Choroid plexus epithelial cell (primary cell): ENCODE data around the gene MTM1.

Experiments
- DNase-seq: peaks from one replicate; pipeline ENCODE4 v3.0.0-alpha.2; 2010; ENCODE audit warnings: low read depth
- H3K4me3 ChIP-seq: 2 replicates; pipeline ENCODE4 v1.5.1; 2011; ENCODE audit warnings: low read depth, mild to moderate bottlenecking, control low read depth, low read length, moderate library complexity
- TF ChIP-seq, protein P1 (sequence below): conservative IDR thresholded peaks from 2 replicates; pipeline ENCODE4 v1.5.1; 2011; ENCODE audit warnings: low read depth, mild to moderate bottlenecking, control low read depth, inconsistent platforms, low read length, moderate library complexity

Gene MTM1

DNA sequence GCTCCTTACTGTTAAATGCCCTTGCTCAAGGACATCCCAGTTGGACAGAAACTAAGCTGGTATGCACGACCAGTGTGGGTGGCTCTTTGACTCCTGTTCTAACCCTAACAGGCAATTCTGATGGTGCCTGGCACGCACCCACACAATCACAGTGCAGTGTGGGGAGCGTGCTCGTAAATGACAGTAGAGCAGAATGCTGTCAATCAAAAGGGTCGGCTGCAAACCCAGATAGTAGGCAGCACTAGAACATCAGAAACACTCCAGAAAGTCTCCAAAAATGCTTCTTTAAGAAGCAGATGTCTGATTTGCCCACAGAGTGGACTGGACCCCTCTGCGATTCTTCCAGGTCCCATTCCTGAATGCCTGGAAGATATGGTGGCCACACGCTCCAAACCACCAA lies 37.6 kb upstream of the MTM1 start:
- no peak overlapping the region for H3K4me3 ChIP-seq
- TF ChIP-seq, protein P1, sequence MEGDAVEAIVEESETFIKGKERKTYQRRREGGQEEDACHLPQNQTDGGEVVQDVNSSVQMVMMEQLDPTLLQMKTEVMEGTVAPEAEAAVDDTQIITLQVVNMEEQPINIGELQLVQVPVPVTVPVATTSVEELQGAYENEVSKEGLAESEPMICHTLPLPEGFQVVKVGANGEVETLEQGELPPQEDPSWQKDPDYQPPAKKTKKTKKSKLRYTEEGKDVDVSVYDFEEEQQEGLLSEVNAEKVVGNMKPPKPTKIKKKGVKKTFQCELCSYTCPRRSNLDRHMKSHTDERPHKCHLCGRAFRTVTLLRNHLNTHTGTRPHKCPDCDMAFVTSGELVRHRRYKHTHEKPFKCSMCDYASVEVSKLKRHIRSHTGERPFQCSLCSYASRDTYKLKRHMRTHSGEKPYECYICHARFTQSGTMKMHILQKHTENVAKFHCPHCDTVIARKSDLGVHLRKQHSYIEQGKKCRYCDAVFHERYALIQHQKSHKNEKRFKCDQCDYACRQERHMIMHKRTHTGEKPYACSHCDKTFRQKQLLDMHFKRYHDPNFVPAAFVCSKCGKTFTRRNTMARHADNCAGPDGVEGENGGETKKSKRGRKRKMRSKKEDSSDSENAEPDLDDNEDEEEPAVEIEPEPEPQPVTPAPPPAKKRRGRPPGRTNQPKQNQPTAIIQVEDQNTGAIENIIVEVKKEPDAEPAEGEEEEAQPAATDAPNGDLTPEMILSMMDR: no peak
- DNase-seq: no peak

DNA sequence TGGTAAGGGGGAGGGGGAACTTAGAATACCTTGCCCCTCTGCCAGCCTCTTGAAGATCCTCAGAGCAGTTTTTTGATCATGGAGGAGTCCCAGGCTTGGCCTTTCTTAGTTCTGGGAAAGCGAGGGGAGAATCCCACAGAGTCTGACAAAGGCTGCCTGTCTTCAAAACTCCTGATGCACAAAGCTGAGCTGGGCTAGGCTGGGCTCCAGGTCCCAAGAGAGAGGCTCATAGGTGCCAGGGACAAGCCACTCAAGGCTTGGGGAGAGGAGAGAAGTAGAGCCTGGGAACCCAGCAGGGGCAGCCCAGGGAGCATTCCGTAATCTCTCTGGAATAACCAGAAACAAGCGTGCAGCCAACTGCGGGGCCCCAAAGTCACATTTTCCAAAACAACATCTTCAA lies 37.0 kb upstream of the MTM1 start:
- no peak overlapping the region for H3K4me3 ChIP-seq
- DNase-seq: no peak
- TF ChIP-seq, protein P1: no peak

DNA sequence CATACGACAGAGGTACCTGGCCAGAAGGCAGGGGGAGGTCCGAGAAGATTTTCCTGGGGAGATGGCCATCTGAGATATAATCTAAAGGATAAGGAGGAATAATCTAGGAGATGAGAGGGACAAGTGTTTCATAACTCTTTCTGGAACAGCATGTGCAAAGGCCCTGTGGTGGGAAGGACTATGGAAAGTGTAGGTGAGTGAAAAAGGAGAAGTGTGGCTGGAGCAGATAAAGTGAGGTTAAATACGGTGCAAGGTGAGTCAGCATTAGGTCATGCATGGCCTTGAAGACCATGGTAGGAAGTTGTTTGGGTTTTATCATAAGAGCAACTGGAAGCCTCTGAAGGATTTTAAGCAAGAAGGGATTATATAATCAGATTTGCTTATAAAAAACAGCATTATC lies 34.6 kb upstream of the MTM1 start:
- no peak for DNase-seq
- H3K4me3 ChIP-seq: no peak overlapping the region
- TF ChIP-seq, protein P1: no peak

DNA sequence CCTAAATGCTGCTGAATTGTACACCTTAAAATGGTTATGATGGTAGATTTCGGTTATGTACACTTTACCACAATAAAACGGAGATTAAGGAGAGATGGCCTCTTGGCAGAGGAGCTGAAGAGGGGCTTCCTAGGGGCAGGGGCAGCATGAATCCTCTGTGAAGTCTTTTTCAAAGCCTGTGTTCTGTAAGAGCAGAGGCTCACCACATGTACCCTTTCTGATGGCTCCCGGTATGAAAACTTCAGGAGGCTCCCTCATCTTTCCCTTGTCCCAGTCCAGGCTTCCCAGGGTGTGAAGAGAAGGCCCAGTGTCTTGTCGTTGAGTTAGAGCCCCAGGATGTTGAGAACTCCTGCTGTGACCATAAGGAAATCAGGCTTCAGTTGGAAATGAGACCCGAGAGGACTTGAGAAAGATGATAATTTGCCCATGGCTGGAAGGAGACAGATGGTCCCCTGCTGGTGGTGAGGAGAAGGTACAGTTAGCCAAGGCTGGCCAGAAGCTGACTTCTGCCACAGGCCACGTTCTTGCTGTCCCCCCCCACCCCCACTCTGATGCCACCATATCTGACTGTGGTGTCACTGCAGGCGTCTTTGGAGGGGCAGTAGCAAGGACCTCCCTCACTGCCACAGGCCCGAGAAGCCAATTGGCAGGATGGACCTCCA lies 31.8 kb upstream of the MTM1 start:
- TF ChIP-seq, protein P1: peak; percentile 27
- H3K4me3 ChIP-seq: no peak overlapping the region

DNA sequence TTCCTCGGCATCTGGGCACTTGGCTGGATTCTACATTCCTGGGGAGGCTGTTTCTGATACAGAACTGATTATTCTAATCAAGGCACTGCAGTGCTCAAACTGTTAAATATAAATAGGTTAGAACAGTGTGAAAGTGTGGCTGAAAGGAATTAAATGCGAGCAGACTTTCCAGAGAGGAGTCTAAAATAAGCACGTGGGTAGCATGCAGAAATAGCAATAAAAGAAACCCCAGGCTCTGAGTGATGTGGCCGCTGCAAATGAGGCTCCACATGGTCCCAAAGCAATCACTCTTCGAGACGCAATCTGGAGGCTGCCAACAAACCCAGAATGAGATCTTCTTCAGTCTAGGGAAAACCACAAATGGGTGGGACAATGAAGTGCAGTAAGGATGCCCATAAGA lies 30.6 kb upstream of the MTM1 start:
- no peak for DNase-seq
- H3K4me3 ChIP-seq: no peak overlapping the region
- TF ChIP-seq, protein P1: no peak

More for the DNA sequence above, 31.8 kb upstream of the MTM1 start:
- no peak for DNase-seq

DNA sequence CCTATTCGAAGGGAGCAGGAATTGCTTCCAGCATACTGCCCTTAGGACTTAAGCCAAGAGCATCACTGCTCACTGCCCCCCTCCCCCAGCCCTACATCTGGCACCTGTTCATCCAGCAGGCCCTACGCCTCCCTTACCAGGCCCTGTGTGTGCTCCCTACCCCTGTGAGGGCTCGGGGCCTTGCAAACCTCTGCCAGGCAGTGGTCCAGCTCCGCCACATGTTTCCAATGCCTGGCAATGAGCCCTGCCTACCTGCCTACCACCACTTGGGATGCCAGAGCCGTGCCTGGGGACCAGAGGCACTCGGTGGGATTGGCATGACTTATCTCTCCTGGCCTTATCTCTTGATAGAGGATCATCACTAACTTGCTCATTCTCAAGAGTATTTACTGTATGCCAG lies 27.5 kb upstream of the MTM1 start:
- TF ChIP-seq, protein P1: no peak
- no peak overlapping the region for H3K4me3 ChIP-seq
- no peak for DNase-seq

DNA sequence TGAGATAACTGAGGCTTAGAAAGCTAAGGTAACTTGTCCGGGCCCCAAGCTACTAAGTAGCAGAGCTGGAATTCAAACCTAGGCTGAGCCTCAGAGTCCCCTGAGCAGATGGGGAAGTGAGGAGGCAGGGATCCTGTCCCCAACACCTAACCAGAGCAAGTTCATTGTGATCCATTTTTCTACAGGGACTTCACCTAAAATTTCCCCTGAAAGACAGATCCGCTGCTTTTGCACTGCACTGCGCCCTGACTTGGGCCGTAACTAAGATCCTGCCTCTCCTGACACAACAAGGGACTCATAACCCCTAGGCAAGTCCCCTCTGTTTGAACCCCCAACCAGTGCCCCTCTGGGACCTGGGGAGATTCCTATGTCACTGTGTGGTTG lies 25.6 kb upstream of the MTM1 start:
- no peak for DNase-seq
- TF ChIP-seq, protein P1: no peak
- H3K4me3 ChIP-seq: no peak overlapping the region
